Karpas-422 (cell line): ENCODE data around the gene FLCN. TPM values are rescaled to one million over a fixed set of nuclear protein-coding genes. Genes with fewer than 3 reads are reported as not detected.

Experiments used
- DNase-seq: peaks from one replicate; pipeline ENCODE4 v3.0.0-alpha.2; 2015
- H2AFZ ChIP-seq: fragments of 200-600 bp; sonication (generic); 2 replicates; pipeline ENCODE4 v1.6.1; 2014; ENCODE audit warnings: antibody characterized with exemption, low read length, mixed read lengths
- H3K27ac ChIP-seq: fragments of 200-600 bp; sonication (generic); 2 replicates; pipeline ENCODE4 v1.5.1; 2014; ENCODE audit warnings: mild to moderate bottlenecking, low read length, moderate library complexity
- H3K27me3 ChIP-seq: fragments of 200-600 bp; sonication (generic); 2 replicates; pipeline ENCODE4 v1.6.1; 2014; ENCODE audit warnings: low read length, mixed read lengths
- H3K36me3 ChIP-seq: fragments of 200-600 bp; sonication (generic); 2 replicates; pipeline ENCODE4 v1.6.1; 2014; ENCODE audit warnings: low read length, mixed read lengths; ENCODE audit not compliant: insufficient read depth
- H3K4me1 ChIP-seq: fragments of 200-600 bp; sonication (generic); 2 replicates; pipeline ENCODE4 v1.6.1; 2014; ENCODE audit warnings: mild to moderate bottlenecking, low read length, mixed read lengths
- H3K4me2 ChIP-seq: fragments of 200-600 bp; sonication (generic); 2 replicates; pipeline ENCODE4 v1.6.1; 2014; ENCODE audit warnings: low read length, low read depth, mild to moderate bottlenecking; ENCODE audit not compliant: poor library complexity, severe bottlenecking
- H3K4me3 ChIP-seq: fragments of 200-600 bp; sonication (generic); 2 replicates; pipeline ENCODE4 v1.5.1; 2014; ENCODE audit warnings: mild to moderate bottlenecking, antibody characterized with exemption, low read length, mixed read lengths
- H3K79me2 ChIP-seq: fragments of 200-600 bp; sonication (generic); 2 replicates; pipeline ENCODE4 v1.6.1; 2014; ENCODE audit warnings: mild to moderate bottlenecking, low read length, mixed read lengths
- H3K9ac ChIP-seq: fragments of 200-600 bp; sonication (generic); 2 replicates; pipeline ENCODE4 v1.6.0; 2014; ENCODE audit warnings: low read length
- H3K9me2 ChIP-seq: fragments of 200-600 bp; sonication (generic), shearing (Covaris generic); replicated peaks from 2 replicates; pipeline ENCODE4 v1.6.0; 2014; ENCODE audit warnings: mild to moderate bottlenecking, low read length, moderate library complexity; ENCODE audit not compliant: insufficient read depth
- H3K9me3 ChIP-seq: fragments of 300-700, 200-600 bp; sonication (generic); 2 replicates; pipeline ENCODE4 v1.6.1; 2014; ENCODE audit warnings: low read length, mixed read lengths
- H4K20me1 ChIP-seq: fragments of 200-600 bp; sonication (generic); 2 replicates; pipeline ENCODE4 v1.6.1; 2014; ENCODE audit warnings: mild to moderate bottlenecking, antibody characterized with exemption, low read length, low read depth; ENCODE audit not compliant: insufficient read depth
- total RNA-seq: library from RNA; depleted of rRNA; stranded (reverse); fragments of >200 nt; shearing (Covaris generic); gene quantifications from 2 replicates; pipeline ENCODE4 v1.2.3, GENCODE V29; 2014; ENCODE audit warnings: low replicate concordance

FLCN gene
- total RNA-seq, 1 experiment from 2014 or later: 15.6 TPM

- Histone ChIP-seq H3K79me2 (peaks cover 18% of the 10 kb centered on the region), H3K9me2 (no peaks in the 10 kb centered on the region), H3K27ac (no peak overlapping the region), H3K4me3 (no peak overlapping the region), H4K20me1 (peaks cover 4% of the 10 kb centered on the region; the same call in 1 of the 2 replicates), H2AFZ (no peak overlapping the region), H3K36me3 (0 out of 2 replicates have a peak, but pooled peaks cover 3% of the 10 kb centered on the region), H3K4me2 (no peak overlapping the region), H3K4me1 (peaks cover 13% of the 10 kb centered on the region), H3K9me3 (no peaks in the 10 kb centered on the region), H3K27me3 (no peaks in the 10 kb centered on the region), H3K9ac (no peak overlapping the region)
- no peak for DNase-seq
These were observed 5.2 kb downstream of the FLCN start for GRCh38 chr17:17231621-17232302.

GRCh38 chr17:17229416-17230384 lies 7.3 kb downstream of the FLCN start:
- H2AFZ ChIP-seq: no peak overlapping the region
- H3K27ac ChIP-seq: no peak overlapping the region
- no peak for DNase-seq
- 0 out of 2 replicates have a peak, but pooled peaks cover 3% of the 10 kb centered on the region for H3K36me3 ChIP-seq
- no peaks in the 10 kb centered on the region for H3K9me2 ChIP-seq
- H3K79me2 ChIP-seq: no peaks in the 10 kb centered on the region; the same call in 1 of the 2 replicates
- no peaks in the 10 kb centered on the region for H3K9me3 ChIP-seq
- H3K9ac ChIP-seq: no peak overlapping the region
- H3K4me3 ChIP-seq: no peak overlapping the region
- H4K20me1 ChIP-seq: no peaks in the 10 kb centered on the region
- H3K4me2 ChIP-seq: no peak overlapping the region
- H3K27me3 ChIP-seq: no peaks in the 10 kb centered on the region
- H3K4me1 ChIP-seq: no peaks in the 10 kb centered on the region

GRCh38 chr17:17228521-17229279 lies 8.3 kb downstream of the FLCN start:
- no peak overlapping the region for H3K9ac ChIP-seq
- no peak overlapping the region for H3K4me3 ChIP-seq
- H4K20me1 ChIP-seq: no peaks in the 10 kb centered on the region
- no peak overlapping the region for H2AFZ ChIP-seq
- no peaks in the 10 kb centered on the region for H3K79me2 ChIP-seq
- H3K36me3 ChIP-seq: 0 out of 2 replicates have a peak, but pooled peaks cover 3% of the 10 kb centered on the region
- DNase-seq: no peak
- H3K9me2 ChIP-seq: no peaks in the 10 kb centered on the region
- no peak overlapping the region for H3K4me2 ChIP-seq
- H3K27ac ChIP-seq: no peak overlapping the region
- H3K27me3 ChIP-seq: no peaks in the 10 kb centered on the region
- H3K9me3 ChIP-seq: no peaks in the 10 kb centered on the region
- H3K4me1 ChIP-seq: no peaks in the 10 kb centered on the region

- H3K27ac ChIP-seq: no peak overlapping the region
- no peaks in the 10 kb centered on the region for H3K79me2 ChIP-seq
- H3K36me3 ChIP-seq: 0 out of 2 replicates have a peak, but pooled peaks cover 3% of the 10 kb centered on the region
- no peak overlapping the region for H3K9ac ChIP-seq
- no peak for DNase-seq
- no peak overlapping the region for H3K4me2 ChIP-seq
- no peaks in the 10 kb centered on the region for H3K9me2 ChIP-seq
- no peaks in the 10 kb centered on the region for H3K4me1 ChIP-seq
- no peak overlapping the region for H3K4me3 ChIP-seq
- no peaks in the 10 kb centered on the region for H3K9me3 ChIP-seq
- H3K27me3 ChIP-seq: no peaks in the 10 kb centered on the region
- H2AFZ ChIP-seq: no peak overlapping the region
- no peaks in the 10 kb centered on the region for H4K20me1 ChIP-seq
These were observed 9.1 kb downstream of the FLCN start for GRCh38 chr17:17227608-17228520.

GRCh38 chr17:17226451-17227265 lies 10.3 kb downstream of the FLCN start:
- DNase-seq: no peak
- no peaks in the 10 kb centered on the region for H3K4me1 ChIP-seq
- 0 out of 2 replicates have a peak, but pooled peaks cover 3% of the 10 kb centered on the region for H3K36me3 ChIP-seq
- H3K27me3 ChIP-seq: no peaks in the 10 kb centered on the region
- H3K9ac ChIP-seq: no peak overlapping the region
- no peaks in the 10 kb centered on the region for H3K9me2 ChIP-seq
- no peaks in the 10 kb centered on the region for H3K9me3 ChIP-seq
- no peak overlapping the region for H3K4me3 ChIP-seq
- H3K27ac ChIP-seq: no peak overlapping the region
- no peaks in the 10 kb centered on the region for H4K20me1 ChIP-seq
- no peaks in the 10 kb centered on the region for H3K79me2 ChIP-seq
- H2AFZ ChIP-seq: no peak overlapping the region
- H3K4me2 ChIP-seq: no peak overlapping the region

GRCh38 chr17:17225901-17226300 lies 11.1 kb downstream of the FLCN start:
- no peaks in the 10 kb centered on the region for H3K9me2 ChIP-seq
- H4K20me1 ChIP-seq: no peaks in the 10 kb centered on the region
- no peaks in the 10 kb centered on the region for H3K79me2 ChIP-seq
- no peaks in the 10 kb centered on the region for H3K27me3 ChIP-seq
- no peak overlapping the region for H3K4me2 ChIP-seq
- H3K4me3 ChIP-seq: no peak overlapping the region
- H3K36me3 ChIP-seq: 0 out of 2 replicates have a peak, but pooled peaks cover 3% of the 10 kb centered on the region
- DNase-seq: no peak
- H3K4me1 ChIP-seq: no peaks in the 10 kb centered on the region
- no peak overlapping the region for H2AFZ ChIP-seq
- H3K9ac ChIP-seq: no peak overlapping the region
- no peaks in the 10 kb centered on the region for H3K9me3 ChIP-seq
- no peak overlapping the region for H3K27ac ChIP-seq

- Histone ChIP-seq H3K36me3 (no peaks in the 10 kb centered on the region), H3K9me3 (no peaks in the 10 kb centered on the region), H3K4me3 (no peak overlapping the region), H3K79me2 (no peaks in the 10 kb centered on the region), H3K27ac (no peak overlapping the region), H3K9ac (no peak overlapping the region), H3K9me2 (no peaks in the 10 kb centered on the region), H3K4me1 (no peaks in the 10 kb centered on the region), H2AFZ (no peak overlapping the region), H3K4me2 (no peak overlapping the region), H4K20me1 (no peaks in the 10 kb centered on the region), H3K27me3 (no peaks in the 10 kb centered on the region)
- no peak for DNase-seq
These were observed 12.8 kb downstream of the FLCN start for GRCh38 chr17:17224137-17224536.
